Stimulated activated CD8-positive, alpha-beta memory T cell treated with anti-CD3 and anti-CD28 coated beads, Interleukin-12 subunit alpha, Interleukin-12 subunit beta, amount 100 ng/mL, for 24 hours (primary cell): Measurements from ENCODE around the gene LARGE1.

Experiments used
- DNase-seq: peaks from one replicate; pipeline ENCODE4 v3.0.0-alpha.2; 2020; ENCODE audit errors: extremely low read depth

LARGE1 gene

DNA sequence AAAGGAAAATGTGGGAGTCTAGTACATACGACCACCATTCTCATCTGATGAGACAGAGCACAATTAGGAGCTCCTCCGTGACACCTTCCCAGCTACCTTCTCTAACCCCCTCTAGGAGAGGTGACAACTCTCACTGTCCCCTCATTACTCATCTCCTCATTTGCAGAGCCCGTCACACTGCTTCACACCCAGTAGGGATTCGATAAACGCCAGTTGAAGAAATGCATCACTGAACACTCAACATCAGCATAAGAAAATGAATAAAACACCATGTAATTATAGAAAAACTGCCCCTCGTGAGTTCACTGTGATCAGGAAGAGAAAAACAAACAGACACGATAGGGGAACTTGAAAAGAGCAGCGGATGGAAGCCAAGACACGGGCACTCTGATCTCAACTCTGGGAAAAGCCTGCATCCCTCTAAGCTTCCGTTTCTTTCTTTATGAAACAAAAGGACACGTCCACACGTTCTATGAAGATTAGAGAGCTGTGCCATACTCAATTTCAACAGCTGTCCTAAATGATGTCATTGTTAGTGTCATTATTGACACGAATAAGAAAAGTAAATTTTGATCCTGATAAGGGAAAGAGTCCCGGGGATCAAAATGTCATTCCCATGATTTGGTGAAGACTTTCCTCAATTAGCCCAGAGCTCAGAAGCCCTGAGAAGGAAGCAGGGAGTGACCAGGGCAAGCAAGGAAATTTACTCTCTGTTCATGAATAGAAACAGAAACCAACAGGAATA is 356.9 kb downstream of the LARGE1 start:
- no peak for DNase-seq

DNA sequence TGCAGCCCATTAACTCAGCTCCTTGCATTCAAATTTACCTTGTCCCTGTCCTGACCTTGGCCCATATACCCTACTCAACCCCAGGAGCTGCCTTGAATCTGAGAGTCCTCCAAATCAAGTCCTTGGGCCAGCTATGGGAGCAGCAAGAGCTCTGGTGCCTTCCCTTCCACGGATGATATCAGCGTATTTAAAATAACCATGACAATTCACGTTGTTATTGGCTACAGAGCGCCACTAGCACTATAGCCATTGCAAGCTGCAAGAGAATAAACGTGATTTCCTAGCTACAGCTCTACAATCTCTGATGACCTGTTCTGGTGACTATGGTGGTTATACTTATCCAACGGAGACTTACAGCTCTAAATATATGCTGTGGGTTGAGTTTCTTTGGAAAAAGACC is 357.8 kb downstream of the LARGE1 start:
- no peak for DNase-seq

DNA sequence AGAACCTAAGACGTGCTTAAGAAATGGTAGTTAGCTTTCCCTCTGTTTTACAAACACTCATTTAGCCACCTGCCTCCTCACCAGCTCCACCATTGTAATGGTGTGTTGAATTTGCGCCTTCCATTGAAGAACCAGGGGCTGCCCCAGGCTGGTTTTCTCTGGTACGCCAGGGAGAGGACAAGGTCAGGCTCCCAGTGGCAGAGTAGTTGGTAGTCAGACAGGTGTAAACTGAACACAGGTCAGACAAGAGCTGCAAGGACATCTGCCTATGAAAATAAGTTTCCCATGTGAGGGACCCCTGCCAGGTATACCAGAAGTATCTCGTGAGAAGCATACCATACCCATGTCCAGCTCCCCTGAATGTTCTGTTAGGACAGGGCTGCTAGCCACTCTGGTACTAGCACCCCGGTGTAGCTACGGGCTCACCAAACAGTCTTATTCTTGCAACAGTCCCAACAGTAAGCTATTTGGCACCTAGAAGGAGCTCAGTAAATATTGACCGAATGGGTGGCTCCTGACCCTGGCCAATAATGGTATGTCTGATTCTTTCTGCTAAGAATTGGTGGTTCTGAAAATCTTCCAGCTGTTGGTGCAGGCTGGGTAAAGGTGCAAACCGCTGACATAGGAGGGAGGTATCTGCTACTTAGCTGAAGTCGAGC is 359.0 kb downstream of the LARGE1 start:
- no peak for DNase-seq

DNA sequence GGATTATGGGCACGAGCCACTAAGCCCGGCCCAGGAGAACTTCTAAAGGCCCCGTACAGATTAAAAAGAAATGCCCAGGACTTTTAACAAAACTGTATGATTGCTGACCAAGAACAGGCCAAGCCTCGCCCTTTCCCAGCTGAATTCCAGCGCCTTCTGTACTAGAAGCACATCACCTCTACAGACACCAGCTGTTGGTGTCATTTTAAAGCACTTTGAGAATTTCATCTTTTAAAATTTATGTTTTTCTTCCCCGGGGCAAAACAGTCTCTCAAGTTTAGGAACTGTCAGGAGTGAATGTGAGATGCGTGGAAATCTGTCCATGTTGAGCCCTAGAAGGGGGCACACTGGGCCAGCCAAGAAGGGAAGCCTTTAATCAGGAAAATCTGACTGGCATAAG is 362.4 kb downstream of the LARGE1 start:
- no peak for DNase-seq

DNA sequence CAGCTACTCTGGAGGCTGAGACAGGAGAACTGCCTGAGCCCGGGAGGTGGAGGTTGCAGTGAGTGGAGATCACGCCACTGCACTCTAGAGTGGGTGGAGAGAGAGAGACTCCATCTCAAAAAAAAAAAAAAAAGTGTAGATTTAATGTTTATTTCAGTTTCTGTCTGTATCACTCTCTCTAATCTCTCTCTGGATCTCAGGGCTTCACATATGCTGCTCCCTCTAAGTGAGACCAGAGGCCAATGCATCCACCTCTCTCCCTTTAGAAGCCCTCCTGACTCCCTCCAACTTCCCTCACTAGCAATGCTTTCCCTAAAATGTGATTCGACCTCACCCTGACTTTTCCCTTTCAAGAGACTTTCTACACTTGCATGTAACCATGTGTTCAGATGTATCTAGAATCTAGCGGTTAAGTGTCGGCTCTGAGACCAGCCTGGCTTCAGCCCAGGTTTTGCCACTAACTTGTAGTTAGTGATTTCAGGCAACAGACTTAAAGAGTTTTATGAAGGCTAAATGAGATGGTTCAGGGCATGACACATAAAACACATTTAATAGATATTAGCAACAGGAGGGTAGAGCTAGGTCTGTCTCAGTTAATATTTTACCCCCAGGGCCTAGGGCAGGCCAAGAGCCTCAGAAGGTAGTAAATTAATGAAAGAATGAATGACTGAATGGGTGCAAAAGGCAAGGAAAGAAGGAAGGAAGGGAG is 364.3 kb downstream of the LARGE1 start:
- no peak for DNase-seq

DNA sequence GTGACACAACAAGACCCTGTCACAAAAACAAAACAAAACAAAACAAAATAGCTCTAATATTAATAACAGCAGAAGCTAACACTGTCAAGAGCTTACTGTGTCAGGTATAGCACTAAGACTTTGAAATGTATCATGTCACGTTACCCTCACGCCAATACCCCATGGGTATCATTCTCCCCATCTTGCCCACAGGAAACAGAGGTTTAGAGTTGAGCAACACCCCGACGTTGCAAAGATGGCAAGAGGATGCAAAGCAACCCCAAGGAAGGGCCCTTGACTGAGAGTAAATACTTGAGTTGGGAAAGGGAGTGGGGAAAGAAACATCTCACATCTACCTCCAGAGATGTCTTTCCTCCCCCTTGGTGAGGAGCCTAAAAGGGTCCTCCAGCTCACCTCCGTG is 366.8 kb downstream of the LARGE1 start:
- DNase-seq = no peak

DNA sequence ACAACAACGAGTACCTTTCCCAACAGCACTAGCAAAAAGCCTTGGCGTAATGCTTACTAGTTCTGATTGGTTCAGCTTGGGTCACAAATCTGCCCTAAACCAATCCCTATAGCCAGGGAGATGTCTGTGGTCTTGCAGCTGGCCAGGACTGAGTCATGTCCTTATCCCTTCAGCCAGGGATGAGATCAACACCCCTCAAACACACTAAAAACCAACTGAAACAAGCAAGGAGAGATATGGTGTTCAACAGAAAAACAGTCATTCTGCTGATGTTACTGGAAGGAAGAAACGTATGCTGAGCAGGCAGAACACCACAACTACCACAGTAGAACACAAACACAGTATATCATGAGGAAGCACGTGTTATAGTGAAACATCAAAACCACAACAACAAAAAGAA is 375.6 kb downstream of the LARGE1 start:
- no peak for DNase-seq

DNA sequence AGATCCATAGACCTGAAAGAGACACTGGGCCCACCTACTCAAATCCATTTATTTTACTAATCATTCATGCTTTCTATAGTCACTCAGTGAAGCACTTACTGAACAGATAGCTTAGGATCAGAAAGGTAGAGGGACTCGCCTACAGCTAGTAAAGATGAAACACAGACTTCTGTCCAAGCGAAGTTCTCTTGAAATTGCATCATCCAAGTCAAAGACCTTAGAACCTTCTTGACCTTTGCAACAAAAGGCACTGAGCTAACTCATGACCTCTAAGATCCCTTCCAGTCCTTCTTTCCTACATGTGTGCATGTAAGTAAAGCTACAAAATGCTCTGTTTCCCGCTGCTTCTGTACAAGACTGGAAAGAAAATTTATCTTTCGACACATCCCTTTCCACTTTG is 377.6 kb downstream of the LARGE1 start:
- no peak for DNase-seq

DNA sequence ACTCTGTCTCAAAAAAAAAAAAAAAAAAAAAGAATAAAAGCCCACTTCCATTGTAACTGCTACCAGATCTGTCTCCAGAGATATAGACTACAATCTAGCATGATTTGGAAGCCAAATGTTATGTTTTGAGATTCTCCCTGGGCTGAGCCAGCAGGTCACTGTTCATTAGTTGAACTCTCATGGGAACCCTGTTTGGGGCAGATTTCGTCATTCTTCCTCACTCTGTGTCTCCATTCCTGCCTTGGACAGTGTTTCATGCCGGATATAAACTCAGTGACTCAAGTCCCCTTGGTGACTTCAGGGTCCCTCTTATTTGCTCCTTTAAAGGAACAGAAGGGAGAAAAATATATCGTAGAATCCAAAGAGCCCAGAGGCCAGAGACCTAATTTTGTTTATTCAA is 378.1 kb downstream of the LARGE1 start:
- DNase-seq = no peak

DNA sequence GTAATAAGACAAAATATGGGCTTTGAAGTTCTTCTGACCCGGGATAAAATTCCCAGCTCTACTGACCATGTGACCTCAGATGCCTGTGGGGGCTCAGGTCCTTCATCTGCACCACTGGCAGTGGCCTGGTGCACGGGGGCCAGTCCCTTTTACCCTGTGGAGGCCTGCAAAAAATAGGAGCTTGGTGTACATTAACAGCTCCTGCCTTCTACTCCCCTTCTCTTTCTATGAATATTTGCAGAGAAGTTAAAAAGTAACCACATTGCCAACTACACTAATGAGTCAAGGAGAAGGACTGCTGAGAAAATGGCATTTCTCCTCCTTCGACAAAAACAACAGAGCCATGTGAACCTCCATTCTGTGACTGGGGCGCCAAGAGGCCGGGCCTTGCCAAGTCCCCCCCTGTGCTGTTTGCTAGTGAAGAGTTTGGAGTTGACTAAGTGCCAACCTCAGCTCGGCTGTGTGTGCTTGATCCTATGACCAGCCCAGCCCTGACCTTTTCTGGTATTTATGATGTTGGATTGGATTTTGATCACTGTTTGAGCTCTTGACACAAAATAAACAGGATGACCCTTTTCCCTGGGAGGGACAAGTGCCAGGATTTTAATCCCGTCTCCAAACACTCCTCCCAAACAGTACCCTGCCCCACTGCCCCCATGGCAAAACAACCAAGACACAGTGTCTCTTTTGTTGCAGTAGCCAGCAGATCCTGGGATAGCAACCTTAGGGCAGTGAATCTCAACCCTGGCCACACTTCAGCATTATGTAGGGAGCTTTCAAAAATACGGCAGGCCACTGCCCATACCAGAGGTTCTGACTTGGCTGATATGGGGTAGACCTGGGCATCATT is 380.1 kb downstream of the LARGE1 start:
- no peak for DNase-seq

DNA sequence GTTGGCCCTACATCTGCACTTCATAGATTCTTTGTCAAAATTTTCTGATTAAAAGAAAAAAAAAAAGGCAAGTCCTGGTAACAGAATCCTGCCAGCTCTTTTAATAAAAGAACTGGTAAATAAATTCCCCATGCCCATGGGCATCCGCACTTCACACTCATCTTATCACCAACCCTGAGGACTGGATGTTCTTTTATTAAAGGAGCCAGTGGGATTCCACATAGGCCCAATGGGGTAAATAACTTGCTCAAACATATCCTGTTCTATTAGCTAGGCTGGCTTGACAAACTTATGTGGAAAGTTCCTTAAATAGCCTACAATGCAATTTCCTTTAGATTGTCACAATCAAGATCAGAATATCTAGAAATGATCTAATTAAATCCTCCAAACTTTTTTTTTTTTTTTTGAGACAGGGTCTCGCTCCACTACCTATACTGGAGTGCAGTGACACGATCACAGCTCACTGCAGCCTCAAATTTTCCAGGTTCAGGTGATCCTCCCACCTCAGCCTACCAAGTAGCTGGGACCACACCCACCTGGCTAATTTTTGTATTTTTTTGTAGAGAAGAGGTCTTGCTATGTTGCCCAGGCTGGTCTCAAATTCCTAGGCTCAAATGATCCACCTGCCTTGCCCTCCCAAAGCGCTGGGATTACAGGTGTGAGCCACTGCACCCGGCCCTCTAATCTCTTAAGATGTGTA is 380.9 kb downstream of the LARGE1 start:
- DNase-seq = no peak

DNA sequence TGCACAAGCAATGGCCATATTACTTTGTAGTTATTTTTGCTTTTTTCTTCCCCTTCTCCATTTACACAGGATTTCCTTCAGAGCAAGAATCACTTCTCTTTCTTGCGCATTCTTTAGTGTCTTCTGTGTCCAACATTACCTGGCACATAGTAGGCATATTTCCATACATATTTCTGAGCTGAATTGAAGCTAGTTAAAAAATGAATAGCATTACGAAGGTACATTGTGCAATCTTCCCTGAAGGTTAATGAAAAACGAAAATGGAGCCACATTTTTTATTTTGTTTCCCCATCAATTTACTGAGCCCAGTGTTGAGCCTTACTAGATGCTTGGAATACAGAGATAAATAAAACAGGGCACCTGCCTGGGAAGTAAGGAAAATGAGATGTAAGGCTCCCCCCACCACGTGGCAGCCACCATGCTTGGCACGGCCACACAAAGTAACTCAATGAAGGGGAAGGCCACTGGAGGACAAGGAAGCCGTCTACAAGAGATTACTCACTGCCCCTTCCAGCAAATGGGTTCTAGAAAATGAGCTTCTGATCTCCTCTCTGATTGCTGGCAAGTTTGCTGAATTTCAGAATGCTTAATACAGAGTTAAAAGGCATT is 381.9 kb downstream of the LARGE1 start:
- DNase-seq = no peak

DNA sequence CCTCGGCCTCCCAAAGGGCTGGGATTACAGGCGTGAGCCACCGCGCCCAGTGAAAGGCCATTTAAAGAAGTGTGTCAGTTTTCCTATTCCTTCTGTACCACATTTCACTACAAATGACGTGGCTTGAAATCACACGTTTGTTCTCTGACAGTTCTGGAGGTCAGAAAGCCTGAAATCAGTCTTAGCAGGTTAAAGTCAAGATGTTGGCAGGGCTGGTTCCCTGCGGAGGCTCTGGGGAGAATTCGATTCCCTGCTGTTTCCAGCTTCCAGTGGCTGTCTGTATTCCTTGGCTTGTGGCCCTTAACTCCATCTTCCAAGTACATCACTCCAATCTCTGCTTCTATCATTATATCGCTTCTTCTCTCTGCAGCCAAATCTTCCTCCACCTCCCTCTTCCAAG is 383.2 kb downstream of the LARGE1 start:
- no peak for DNase-seq

DNA sequence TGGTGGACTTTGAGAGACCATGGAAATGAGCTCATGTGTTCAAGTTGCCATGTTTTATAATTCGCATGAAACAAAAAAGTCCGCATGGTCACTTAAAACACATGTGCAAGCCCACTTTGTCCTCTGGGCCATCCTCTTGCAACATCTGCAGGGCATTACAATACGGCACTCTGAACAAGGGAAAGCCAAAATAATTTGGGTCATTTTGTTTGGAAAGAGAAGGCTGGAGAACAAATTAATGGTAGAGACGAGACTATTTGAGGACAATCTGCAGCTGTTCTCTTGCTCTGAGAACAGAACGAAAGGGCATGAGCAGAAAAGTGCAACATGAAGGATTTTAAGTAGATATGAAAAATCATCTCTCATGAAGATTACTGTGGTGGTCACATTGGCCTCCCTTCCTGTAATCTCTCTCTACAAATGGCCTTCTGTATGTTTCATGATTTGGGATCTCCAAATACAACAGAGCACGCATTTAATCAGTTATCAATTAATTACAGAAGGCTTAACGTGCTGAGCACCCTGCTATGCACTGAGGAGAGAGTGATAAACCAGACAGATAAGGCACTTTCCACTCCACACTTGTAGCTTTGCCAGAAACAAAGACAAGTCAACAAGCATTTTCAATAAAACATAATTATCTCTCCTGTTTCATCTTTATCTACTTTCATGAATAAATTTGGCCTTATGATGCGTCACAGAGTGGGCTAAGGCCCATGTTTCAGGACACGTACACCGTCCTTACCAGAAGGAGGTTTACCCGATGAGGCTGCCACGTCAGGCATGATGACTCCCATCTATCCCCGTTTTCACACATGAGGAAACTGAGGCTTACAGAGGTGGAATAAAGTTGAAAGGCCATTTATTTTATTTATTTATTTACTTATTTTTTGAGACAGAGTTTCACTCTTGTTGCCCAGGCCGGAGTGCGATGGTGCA is 384.1 kb downstream of the LARGE1 start:
- no peak for DNase-seq

DNA sequence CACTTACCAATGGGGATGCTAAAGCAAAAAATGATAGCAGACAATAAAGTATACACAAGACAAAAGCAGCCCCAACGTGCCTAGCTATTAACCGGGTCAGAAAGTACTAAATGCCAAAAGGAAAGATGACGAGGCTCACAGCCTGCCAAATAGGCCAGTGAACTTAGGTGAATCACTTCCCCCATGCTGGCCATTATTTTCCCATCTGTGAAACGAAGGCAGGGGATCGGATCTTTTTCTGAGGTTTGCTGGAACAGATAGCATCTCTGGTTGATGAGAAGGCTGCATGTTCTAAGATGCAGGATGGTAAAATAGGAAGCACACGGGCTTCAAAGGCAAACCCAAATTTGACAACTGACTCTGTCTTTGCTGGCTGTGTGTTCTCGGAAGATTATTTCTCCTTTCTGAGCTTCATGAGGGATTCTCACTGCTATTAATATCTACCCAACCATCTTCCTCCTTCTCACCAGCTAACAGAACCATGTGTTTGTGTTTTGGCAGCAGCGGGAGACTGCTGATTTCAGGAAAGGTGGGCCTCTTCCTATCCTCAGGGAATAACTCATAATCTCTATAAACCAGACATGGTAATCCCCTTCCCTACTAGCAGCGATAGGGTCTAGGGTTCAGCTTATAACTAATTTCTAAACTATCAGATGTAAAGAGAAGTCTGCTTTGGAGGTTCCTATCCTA is 390.7 kb downstream of the LARGE1 start:
- DNase-seq = no peak

DNA sequence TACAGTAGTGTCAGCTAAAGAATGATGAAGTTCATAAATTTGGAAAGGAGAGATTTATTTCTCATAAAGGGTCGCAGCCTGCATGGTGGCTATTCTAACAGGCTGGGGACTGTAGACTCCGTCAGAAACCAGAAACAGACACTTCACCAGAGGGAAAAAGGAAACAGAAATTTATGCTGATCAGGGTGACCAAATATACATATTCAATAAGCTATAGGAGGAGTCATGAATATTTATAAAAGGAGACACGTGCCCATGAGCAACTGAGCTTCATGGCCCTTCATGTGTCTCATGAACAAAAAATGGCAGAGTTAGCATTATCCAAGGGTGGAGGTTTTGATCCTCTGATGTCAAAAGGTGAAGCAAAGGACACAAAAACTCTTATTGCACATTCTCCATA is 392.1 kb downstream of the LARGE1 start:
- DNase-seq = no peak

DNA sequence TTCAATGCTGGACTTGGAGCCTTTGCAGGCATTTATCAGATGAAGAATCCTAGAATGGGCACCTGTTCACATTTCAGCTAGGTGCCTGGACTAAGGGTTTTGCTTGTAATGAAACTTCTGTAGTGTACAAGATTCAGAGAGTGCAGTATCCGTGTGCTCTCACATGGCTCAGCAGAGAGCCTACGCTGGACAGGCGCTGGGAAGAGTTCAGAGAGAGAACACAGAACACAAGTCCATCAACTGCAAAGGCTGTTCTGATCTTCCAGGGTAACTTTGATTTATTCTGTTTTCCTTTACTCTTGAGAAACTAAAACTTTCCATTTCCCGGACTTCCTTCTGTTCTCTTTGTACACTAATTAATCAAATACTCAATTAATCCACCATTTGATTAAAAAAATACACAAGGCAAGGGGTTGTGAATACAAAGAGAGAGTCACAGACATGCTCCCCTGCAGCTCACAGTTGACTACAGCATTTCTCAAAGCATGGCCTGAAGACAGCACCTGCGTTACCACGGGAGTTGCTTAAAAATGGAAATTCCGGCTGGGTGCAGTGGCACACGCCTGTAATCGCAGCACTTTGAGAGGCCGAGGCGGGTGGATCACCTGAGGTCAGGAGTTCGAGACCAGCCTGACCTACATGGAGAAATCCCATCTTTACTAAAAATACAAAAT is 393.7 kb downstream of the LARGE1 start:
- no peak for DNase-seq

DNA sequence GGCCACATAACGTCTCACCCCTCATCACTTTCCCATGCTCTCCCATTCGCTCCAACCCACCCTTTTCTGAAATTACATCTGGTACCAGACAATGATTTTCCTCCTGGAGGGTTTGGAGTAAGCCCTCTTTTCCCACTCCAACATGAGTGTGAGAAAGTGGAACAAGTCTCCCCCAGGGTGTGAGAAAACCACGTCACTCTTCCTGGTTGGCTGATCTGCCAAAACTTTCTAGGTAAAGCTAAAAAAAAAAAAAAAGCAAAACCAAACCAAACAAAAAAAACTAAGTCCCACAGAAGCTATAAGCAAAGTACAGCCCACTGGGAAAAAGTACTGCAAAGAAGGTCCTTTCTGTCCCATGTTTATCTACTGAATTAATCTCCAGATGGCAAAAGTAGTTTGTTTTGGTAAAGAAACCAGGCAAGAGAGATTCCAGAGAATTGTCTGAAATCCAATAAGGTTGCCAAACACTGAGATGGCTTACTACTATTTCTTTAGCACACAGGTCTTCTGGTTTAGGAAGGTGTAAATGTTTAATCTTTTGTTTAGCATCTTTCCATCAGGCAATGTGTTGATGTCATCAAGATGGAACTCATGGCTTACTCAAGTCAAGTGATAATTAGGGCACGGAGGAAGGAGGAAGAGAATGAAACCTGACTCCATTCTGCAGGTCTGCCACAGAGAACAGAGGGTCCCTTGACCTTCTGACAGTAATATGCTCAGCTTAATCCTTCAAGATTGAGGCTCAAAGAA is 395.6 kb downstream of the LARGE1 start:
- no peak for DNase-seq
